Measurements from ENCODE around the gene GSK3A.

GSK3A gene

DNA sequence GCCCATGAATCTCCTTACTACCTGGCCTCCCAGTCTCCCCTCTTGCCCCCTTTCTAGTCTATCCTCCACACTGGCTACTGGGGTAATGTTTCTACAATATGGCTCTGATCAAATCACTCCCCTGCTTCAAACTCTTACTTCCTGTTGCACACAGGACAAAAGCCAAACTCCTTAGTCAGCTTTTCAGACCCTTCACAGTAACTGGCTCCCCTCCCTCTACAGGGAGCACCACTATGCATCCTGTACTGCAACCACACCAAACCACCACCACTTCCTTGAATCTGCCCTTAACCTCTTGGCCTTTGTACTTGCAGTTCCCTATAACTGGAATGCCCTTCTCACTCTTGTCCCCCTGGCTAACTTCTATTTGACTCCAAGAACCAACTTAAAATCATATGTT, 57.1 kb downstream of the GSK3A start:
- TF ChIP-seq ZNF274 (IDR thresholded peaks at IDR 0.05; ENCODE audit: low read depth, low read length) (no peak), SUZ12 (IDR thresholded peaks at IDR 0.05; ENCODE audit: extremely low read depth, insufficient read depth, insufficient read length) (no peak), YY1 (IDR thresholded peaks at IDR 0.05; ENCODE audit: insufficient read depth, insufficient read length) (no peak)
- no peak for DNase-seq (ENCODE audit: low read depth, low spot score)
- H3K27me3 ChIP-seq (ENCODE audit: insufficient read depth, insufficient read length) = peaks cover 22% of the 10 kb centered on the region
- H3K36me3 ChIP-seq (ENCODE audit: insufficient read depth, insufficient read length, low read length) = no peaks in the 10 kb centered on the region
- H3K9me3 ChIP-seq (ENCODE audit: insufficient read depth, low read length) = no peaks in the 10 kb centered on the region
- H3K9ac ChIP-seq (ENCODE audit: insufficient read length, low read depth) = no peak overlapping the region
- H3K4me1 ChIP-seq (ENCODE audit: insufficient read depth, insufficient read length) = no peaks in the 10 kb centered on the region
- H3K4me3 ChIP-seq (ENCODE audit: insufficient read length, low read depth) = no peak overlapping the region

GRCh38 chr19:42184401-42184861, 58.0 kb downstream of the GSK3A start:
- H3K9me3 ChIP-seq (ENCODE audit: insufficient read depth, low read length) = no peaks in the 10 kb centered on the region
- peaks cover 30% of the 10 kb centered on the region for H3K27me3 ChIP-seq (ENCODE audit: insufficient read depth, insufficient read length)
- H3K4me1 ChIP-seq (ENCODE audit: insufficient read depth, insufficient read length) = no peaks in the 10 kb centered on the region
- DNase-seq (ENCODE audit: low read depth, low spot score) = peak; percentile 66
- TF ChIP-seq SUZ12 (IDR thresholded peaks at IDR 0.05; ENCODE audit: extremely low read depth, insufficient read depth, insufficient read length) (no peak), ZNF274 (IDR thresholded peaks at IDR 0.05; ENCODE audit: low read depth, low read length) (no peak), YY1 (IDR thresholded peaks at IDR 0.05; ENCODE audit: insufficient read depth, insufficient read length) (no peak)
- H3K9ac ChIP-seq (ENCODE audit: insufficient read length, low read depth) = no peak overlapping the region
- H3K4me3 ChIP-seq (ENCODE audit: insufficient read length, low read depth) = no peak overlapping the region
- no peaks in the 10 kb centered on the region for H3K36me3 ChIP-seq (ENCODE audit: insufficient read depth, insufficient read length, low read length)
